GM19468 (cell line): ENCODE measurements around the gene SMIM8.
A peak's percentile ranks its signal among the peaks of the same experiment; 100 is the strongest.

Source experiments
- ATAC-seq: cut with Tn5 transposase; IDR thresholded peaks from one replicate; pipeline ENCODE4 v1.9.1; 2021; ENCODE audit warnings: mild to moderate bottlenecking, moderate library complexity, moderate number of reproducible peaks; ENCODE audit not compliant: unreplicated experiment; ENCODE audit errors: extremely low read depth

The SMIM8 gene

DNA sequence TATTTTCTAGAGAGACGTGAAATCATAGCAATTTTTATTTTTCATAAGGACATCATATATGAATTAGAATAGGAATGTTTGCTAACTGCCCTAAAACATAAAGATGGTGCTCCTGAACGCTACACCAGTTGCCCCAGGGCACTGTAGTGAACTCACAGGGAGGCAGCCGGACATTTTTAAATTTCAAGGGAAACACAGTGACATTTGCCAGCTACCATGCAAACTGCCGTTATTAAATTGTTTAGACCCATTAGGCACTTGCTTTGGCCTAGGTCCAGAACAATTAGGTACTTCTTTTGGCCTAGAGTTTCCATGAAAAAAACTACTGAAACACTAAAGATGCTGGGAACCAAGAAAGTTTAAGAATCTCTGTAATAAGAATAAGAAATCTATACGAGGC is 60.5 kb downstream of the SMIM8 start:
- no peak for ATAC-seq

DNA sequence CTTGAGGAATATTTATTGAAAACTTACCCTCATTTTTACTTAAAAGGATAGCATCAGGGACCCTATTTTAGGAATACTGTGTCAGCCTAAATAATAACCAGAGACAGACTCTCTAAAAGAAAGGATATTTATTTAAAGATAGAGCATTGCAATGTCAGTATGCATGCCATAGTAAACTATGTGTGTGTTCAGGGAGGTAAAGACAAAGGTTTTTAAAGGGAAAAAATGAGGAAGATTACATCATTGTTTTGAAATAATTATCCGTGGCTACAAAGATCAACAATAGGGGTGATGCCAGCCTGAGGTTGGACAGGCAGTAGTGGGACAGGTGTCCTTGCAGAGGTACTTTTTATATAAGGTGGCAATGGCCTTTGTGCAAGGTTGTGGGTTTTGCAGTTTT is 61.6 kb downstream of the SMIM8 start:
- no peak for ATAC-seq

DNA sequence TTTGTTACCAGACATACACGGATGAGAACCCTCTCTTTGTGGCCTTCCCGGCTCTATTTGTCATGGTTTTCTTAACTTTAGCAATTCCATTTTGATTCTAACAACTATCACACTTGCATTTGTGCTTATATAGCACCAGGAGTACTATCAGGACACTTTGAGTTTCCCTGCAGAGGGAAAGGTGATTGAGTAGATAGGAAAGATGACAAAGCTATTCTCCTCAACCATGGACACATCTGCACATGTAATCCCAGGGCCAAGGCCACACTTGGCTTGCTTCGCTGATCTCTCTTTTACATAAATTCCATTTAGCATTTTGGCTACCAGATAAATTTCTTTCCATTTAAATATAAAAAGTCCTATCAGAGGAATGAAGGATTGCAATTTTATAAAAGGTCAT is 62.1 kb downstream of the SMIM8 start:
- no peak for ATAC-seq

DNA sequence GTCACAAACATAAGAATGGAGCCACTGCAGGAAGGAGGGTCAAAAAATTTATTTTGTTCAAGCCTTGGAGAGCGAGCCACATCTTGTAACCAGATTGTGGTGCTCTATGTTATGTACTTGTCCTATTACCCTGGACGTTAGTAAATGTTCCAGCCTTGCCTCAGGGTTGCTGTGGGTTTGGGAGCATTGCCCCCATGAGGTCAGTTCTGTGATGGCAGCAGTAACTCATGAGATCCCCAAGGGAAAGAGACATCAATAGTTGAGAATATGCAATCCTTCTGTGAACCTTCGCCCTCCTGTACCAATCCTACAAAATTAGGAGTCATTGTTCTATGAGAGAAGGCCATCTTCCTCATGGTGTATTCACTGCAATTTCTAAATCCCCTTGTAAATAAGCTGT is 68.9 kb downstream of the SMIM8 start:
- peak; percentile 26 for ATAC-seq
